Measurements from ENCODE around the gene CHI3L2. TPM values are rescaled to one million over a fixed set of nuclear protein-coding genes. Genes with fewer than 3 reads are reported as not detected.

Gene CHI3L2, protein sequence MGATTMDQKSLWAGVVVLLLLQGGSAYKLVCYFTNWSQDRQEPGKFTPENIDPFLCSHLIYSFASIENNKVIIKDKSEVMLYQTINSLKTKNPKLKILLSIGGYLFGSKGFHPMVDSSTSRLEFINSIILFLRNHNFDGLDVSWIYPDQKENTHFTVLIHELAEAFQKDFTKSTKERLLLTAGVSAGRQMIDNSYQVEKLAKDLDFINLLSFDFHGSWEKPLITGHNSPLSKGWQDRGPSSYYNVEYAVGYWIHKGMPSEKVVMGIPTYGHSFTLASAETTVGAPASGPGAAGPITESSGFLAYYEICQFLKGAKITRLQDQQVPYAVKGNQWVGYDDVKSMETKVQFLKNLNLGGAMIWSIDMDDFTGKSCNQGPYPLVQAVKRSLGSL
- under 0.01 TPM in 1 of 2 replicates, not detected in the other for total RNA-seq

DNA sequence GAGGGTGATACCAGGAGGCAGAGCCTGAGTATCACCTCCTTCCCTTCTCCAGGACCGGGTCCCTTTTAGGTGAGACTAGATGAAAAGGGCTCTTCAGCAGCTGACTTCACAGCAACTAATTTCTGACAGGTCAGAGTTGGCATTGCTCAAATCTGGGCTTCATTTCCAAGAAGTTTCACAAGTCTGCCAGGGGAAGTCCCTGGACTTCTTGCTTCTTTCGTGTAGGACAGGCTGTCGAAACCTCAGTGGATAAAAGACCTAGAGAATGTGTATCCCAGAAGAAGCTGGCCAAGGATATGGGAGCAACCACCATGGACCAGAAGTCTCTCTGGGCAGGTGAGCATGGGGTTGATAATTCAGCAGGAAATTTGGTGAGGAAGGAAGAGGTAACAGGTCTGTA, at the start of gene CHI3L2:
TSS of gene CHI3L2 (plus strand) at position 280 of the 400 bp plus-strand sequence. CDS start at position 297, 17 bp downstream.
- DNase-seq: no peak

DNA sequence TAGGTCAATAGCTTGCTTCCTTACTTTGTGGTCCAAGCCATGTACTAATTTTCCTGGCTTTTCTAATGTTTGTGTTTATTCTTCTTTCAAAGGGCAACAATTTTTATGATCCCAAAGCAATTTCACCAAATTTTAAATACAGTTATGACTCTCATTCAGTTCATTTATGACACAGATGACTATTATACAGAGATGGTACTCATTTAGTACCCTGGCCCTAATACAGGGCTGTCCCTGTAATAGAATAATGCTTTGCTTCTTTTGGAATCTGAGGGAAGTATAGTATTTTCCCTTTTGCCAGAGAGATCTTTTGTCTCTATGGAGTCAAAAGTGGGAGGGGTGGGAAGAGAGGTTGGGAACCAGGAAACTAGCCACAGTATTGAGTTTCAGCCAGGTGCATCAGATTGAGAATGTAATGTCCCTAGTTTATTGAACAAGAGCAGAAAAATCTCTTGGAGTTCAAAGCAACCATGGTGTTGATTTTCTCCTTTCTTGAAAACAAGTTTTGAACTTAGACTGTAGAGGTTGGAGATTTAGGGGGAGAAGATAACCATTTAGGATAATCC, 47.5 kb upstream of the CHI3L2 start:
- DNase-seq: no peak

DNA sequence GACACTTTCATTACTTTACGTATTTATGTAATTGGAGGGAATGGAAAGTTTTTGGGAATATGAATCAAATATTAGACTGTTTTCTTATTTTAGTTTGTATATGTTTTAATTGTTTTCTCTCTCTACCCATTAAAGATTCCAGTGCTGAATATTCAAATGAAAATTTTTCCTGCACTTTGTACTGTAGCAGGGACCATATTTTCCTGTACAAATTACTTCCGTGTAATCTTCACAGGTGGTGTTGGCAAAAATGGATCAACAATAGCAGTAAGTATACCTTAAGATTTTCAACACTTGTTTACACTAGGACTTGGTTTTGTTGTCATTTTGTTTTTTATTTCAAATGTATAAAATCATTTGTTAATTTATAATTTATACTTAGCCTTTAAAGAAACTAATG, 45.5 kb upstream of the CHI3L2 start:
- no peak for DNase-seq

DNA sequence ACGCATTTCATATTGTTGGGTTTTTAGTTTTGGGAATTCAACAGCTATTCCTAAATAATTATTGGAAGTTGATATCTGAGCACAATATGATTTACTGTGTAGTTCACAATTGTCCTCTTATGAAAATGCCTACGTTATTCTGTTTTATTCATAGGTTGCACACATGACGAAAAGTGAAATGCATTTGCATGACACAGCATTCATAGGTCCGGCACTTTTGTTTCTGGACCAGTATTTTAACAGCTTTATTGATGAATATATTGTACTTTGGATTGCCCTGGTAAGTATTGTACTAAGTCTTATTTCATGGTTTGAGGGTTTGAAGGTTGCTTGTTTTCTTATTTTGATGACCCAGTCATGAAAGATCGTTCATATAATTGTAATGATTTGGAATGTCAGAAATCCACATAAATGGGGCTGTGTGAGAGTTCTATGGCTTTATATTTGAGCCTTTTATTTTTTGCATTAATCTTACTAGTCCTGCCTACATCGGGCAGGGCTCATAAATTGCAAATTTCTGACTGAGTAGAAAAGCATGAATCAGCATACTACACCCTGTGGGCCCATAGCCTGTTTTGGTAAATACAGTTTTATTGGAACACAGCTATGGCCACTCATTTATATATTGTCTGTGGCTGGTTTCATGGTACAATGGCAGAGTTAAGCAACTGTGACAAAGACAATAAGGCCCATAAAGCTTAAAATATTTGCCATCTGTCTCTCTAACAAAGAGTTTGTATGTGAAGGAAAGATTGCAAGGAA, 44.0 kb upstream of the CHI3L2 start:
- no peak for DNase-seq

DNA sequence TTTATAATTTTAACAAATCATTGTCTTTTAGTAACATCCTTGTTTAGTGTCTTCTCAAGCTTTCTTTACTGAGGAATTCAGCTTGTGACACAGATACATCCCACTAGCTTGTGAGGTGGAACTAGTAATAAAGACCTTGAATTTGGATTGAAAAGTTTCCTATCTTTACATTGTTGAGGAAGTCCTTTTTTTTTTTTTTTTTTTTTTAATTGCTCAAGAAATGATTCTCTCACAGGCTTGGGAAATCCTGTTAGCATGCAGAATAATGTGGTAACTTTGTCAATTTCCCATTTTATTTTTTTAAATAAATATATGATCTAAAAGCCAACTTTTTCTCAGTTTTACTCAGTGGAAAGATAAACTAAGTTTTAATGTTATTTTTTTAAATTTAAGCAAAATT, 42.9 kb upstream of the CHI3L2 start:
- DNase-seq: no peak

DNA sequence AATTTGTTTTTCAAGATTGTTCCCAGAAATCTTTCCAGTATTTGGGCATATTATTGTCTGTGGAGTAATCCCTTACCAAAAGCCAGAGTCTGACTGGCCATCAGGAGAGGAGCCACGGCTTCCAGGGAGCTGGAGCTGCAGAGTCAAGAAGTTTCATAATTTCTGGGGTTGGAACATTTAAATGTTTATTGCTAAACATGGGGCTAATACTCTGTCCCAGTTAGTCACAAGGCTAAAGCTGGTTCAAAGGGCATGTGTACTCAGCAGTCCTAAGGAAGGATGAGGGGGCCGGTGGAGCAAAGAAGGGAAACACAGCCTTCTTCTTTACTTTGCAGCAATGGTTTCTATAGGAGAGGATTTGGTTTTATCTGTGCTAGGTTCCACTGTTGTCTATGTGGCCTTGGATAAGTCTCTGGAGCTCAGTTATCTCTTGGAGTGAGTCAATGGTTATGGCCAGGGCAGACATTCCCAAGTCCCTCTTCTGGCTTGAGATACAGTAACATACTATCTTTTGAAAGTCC, 36.5 kb upstream of the CHI3L2 start:
- DNase-seq: no peak

DNA sequence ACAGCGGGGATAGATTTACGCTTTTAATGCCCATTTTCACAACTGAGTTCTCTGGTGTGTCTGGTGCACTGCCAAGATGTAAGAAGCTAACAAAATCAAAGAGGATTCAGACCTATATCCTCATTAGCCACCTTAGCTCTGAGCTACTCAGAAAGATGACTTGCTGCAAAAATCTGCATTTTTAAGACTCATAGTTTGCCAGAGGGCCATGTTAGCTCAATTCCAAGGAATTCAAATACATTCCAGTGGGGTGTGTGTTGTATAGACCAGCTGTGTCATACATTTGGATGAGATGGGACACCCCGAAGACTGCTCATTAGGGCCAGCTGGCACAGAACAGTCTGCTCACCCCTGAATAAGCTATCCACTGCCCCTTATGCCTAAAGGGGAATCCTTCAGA, 36.0 kb upstream of the CHI3L2 start:
- DNase-seq: no peak

DNA sequence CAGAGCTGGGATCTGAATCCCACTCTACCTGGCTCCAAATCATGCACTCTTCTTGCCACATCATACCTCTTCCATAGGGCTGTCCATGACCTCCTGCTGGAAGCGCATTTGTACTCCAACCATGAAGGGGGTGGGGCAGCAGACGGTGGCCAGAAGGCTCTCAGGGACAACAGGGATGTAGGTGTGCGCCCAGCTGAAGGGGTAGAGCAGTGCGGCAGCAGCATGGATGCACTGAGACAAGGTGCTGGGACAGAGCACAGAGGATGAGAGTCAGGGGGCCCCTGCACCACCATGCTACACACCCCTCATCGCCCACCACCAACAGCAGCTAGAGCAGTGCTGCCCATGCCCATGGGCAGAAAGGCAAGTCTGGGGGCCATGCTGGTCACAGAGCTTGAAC, 35.4 kb upstream of the CHI3L2 start:
- no peak for DNase-seq

DNA sequence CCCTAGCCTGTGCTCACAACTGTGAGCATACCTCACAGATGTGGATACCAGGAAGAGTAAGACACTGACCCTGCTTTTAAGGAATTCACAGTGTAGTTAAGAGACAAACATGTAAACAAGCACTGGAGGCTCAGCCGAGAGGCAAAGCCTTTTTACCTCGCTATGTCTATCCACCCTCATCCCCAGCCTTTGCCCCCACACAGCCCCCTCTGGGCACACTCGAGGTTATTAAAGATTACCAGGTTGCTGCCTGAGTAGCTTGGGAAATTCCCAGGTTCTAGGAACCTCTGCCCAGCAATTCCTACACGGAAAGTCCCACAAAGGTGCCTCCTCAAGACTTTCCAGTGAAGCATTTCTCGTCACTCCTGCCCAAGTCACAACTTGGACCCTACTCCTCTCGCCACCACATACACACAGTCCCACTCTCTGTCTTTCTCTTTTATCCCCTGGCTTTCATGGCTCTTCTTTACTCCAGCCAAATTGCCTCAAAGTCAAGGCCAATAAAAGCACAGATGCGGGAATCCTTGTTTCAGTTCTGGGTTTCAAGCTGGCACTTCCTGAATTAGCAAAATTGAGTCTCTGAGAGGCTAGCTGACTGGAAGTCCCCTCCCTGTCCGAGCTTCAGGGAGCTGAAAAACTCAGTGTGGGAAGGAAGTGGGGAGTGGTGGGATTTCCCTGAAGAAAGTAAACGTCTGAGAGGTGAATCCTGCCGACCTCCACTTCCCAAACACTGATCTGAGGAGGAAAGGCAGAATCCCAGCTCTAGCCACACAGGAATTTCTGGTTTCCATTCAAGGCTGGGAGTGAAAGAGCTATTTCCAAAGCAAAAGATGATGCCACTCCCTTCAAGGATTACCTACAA, 34.6 kb upstream of the CHI3L2 start:
- peak; percentile 34 for DNase-seq

DNA sequence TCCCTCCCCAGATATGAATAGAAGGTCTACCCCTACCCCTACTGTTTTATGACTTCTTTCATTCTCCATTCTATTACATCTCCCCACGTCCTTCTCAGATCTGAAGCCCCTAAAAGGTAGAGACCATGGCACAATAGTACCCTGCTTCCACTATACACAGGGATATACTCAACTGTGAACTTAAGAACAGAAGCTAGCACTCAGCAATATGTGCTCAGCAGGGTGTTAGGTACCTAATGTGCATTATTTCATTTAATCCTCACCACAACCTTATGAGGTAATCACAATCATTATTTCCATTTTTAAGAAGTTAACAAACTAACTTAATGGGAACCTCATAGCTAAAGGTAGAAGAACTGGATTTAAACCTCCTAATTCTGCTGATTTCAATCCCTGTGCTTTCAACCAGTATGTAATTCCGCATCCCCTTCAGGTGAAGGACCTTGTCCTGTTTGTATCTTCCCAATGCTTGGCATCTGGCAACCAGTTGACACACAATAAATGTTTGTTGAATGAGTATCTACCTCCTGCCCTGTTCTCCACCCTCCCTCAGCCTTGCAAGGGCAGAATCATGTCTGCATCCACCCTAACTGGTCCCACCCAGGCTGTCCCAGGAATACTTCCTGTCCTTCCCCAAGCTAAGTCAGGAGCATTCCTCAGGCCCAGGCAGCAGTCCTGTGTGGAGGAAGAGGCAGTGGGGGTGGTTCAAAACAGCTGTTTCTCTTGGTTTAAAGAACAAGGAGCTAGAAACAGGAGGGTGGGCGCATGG, 33.6 kb upstream of the CHI3L2 start:
- DNase-seq: no peak

DNA sequence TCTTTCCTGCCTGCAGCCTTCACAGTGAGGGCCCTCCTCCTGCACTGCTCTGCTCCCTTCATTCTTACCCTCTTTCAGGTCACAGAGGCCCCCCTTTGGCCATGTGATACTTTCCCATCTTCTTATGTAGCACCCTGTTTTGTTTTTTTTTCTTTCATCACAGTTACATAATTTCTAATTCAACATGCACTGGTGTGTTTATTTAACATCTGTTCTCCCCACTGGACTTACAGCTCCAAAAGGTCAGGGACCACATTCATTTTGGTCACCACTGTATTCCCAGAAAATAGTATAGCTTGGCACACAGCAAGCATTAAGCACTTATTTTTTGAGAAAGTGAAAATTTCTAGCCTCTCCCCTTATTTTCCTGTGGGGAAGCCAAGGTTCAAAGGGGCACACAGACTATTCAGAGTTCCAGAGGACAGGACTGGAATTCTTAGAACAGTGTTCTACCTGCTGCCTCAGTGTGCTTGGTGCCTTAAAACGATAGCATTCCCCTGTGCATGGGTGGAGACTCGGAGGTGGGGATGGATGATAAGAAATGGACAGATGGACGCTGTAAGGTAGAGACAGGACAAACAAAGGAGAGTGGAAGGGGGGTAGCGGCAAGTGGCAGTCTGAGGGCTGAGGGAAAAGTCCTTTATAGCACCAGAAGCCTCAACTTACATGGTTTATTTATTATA, 32.4 kb upstream of the CHI3L2 start:
- DNase-seq: no peak

DNA sequence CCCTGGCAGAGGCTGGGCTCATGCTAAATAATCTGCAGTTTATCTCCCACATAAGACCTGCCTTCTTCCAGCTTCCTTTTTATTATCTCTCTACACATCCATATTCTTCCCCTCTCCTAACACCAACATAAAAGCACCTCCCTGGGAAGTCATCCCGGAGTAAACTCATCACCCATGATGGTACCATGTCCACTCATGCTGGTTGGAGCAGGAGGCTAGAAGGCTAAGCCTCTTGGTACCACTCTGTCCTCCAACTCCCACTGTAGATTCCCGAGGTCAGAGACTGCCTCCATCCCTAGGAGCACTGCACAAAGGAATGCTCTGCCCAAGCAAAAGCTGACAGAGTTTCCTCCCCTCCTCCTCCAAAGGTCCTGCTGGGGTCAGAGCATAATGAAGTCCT, 31.3 kb upstream of the CHI3L2 start:
- DNase-seq: no peak

DNA sequence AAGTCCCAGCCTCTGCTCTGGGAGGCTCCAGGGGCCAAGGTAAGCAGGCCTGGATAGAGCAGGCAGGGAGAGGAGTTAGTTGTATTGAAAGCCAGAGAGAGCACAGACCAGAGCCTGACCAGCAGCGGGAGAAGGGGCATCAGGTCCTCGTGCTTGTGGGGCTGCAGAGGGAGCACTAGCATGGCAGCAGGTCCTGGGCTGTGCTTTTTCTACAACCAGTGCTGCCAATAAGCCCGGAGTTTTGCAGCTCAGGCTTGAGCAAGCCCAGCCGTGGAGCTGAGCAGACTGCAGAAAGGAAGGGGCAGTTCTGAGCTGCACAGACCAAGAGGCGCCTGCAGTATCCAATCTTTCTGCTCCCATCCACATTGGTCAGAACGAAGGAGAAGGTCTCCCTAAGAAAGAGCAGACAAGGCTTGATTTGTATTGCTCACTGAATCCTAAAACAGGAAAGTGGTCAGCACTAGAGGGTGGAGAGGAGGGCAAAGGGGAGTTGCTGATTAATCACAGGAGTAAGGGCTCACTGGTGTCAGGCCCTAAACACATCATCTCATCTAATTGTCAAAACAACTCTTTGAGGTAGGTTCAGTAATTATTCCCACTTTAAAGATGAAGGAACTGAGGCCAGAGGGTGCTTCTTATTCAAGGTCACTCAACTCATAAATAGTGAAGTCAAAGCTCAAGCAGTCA, 29.8 kb upstream of the CHI3L2 start:
- DNase-seq: peak; percentile 58

DNA sequence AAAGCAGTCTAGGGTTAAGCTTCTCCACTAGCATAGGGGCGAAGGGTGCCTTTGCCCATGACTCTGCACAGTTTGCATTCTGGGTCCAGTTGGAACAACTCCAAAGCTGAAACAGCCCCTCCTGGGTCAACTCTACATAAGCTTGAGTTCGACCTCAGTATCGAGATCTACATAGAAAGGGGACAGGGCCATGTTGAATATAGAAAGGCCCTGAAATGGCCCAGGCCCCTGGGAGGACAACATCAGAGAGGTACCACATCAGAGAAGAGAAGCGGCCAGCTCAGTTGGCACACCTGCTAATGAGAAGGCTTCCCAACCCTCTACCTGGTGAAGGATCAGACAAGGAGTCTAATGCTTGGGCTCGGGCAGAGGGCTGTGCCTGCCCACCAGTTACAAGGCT, 28.7 kb upstream of the CHI3L2 start:
- DNase-seq: no peak

DNA sequence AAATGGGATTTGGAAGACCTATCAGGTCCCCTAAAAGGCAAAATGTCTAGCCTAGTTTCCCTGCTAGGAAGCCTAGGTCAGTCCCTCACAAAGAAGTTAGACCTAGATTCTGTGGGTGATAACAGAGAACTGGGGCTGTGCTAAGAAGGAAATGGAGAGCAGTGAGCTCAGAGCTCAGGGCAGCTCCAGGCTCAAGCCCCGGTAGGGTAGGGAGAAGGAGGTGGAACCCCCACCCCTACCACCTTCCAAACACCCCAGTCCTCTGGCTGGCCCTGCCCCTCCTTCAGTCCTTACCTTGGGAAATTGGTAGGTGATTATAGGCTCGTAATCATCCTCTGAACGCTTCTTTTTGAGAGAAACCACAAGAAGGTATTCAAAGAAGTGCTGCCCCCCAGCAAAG, 28.2 kb upstream of the CHI3L2 start:
- no peak for DNase-seq

DNA sequence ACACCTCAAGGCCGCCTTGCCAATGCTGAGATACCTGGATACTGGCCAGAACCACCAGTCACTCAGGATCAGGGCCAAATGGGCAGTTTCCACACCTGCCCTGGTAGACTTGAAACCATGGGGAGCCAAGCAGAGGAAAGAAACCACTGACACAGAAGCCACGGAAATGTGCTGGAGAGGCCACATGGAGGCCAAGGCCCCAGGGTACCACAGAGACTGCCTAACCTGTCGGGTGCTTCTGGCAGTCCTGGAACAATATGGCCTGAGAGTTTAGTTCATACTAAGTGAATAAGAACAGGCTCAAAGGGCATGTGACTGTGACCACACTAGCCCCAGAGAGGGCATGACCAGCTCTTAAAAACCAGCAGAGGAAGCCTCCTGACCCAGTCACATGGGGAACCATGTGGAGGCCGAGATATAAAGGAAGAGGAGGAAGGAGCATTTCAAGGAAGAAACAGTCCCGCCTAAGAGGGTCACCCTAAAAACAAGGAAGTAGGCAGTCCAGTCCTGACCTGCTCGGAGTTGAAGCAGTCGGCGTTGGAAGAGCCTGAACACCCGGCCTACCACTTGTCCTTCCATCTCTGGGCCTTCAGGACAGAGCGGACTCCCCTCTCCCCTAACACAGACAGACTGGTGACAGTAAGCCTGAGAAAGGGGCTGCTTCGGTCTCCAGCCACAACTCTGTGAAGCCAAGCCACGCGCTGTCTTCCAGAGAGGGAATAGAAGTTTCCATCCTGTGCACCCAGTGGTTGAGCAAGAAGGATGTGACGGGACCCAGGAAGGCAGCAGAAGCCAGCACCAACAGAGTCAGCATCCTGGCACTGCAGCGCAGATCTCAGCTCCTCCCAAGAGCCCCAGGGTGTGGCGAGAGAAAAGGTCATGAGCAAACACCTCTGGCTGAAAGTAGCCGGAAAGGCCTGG, 27.4 kb upstream of the CHI3L2 start, which contains the start of gene DENND2D:
TSS of gene DENND2D (minus strand) at position 766 of the 921 bp plus-strand sequence. CDS start at position 579, 187 bp downstream.
- DNase-seq: no peak

DNA sequence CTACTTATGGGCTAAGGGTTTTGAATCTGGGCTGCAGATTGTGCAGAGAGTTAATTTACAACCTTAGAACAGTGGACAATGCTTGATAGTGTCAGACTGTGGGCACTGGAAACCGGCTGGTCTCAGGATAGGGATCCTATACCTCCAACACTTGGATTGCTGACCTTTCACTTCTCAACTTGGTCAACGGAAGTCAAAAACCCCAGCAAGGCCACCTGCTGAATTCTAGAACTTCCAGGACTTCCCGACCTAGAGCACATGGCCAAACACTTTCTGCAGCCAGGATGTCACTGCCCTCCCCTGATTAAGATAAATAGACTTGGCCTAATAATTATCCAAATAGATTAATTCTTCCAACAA, 26.7 kb upstream of the CHI3L2 start:
- DNase-seq: no peak

DNA sequence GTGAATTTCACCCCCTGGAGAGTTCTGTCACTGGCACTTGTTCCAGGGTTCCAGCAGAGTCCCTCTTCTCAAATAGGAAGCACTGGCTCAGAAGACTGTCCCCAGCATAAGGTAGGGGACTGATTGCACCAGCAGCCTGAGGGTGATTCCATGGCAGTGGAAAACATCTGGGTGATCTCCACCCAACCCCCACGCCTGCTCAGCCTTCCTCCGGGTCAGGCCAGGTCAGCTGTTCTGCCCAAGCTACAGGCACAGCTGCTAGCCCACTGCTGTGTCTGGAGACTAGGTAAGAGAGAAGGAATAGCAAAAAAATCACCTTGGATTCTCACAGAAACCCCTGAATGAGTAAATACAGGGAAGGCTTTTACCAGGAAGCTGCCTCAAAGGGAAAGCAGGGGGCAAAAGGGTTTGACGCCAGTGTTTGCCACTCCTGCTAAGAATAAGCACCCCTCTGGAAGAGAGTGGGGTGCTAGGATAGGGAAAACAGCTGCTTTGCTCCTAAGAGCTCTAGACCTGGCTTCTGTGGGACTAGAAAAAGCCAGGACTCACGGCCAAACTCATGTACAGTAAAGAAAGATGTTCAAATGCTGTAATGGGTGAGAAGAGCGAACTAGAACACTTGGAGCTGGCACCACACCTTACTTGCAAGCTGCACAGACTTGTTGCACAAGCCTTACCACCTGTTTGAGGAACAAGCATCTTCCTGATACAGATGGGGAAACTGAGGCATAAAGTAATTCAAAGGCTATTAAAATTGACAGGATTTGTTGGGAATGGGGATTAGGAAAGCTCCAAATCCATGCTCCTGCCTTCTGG, 26.0 kb upstream of the CHI3L2 start:
- DNase-seq: no peak

DNA sequence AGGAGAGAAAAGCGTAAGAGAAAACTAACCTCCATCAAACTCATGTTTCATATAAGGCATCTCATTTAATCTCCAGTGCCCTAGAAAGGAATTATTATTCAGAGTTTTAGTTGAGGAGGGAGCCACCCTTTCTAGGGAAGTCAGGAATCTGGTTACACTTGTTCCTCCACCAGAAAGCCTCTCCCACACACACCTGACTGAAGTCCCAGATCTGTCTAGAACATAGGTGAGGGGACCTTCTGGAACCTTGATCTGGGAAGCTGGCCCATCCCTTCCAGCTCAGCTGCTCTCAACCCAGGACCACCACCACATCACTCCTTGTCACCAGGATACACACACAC, 25.2 kb upstream of the CHI3L2 start:
- no peak for DNase-seq

Data from dermis blood vessel endothelial cell (primary cell).